Posterior vena cava (tissue), 2 donors: ENCODE data around the gene CLDND2. TPM values are rescaled to one million over a fixed set of nuclear protein-coding genes. Genes with fewer than 3 reads are reported as not detected.

Experiments
- DNase-seq: peaks from one replicate; pipeline ENCODE4 v3.0.0-alpha.2; 2020; ENCODE audit warnings: low spot score
- intact Hi-C, 2 donors: fragments of 100-400 bp; cut with DNase I; formaldehyde crosslinking; loops; one replicate each; pipeline versions ENCODE4 v1.14.1 to v1.14.2; 2022 to 2023
- total RNA-seq, 2 donors: library from RNA; stranded (reverse); fragmentation: NEBNext Ultra II Directional; extraction: Animal tissue kit (Norgen Biotek cat#: 25700); gene quantifications; one replicate each; pipeline ENCODE4 v1.2.1, GENCODE V29; 2021
- donor health status: DM: yes; HTN: yes; CAD: no.
- donor health status: DM: yes; HTN: yes; CAD: no.

Gene CLDND2
- total RNA-seq, 2 donors from 2014 or later = 0.62 to 1.2 TPM

DNA sequence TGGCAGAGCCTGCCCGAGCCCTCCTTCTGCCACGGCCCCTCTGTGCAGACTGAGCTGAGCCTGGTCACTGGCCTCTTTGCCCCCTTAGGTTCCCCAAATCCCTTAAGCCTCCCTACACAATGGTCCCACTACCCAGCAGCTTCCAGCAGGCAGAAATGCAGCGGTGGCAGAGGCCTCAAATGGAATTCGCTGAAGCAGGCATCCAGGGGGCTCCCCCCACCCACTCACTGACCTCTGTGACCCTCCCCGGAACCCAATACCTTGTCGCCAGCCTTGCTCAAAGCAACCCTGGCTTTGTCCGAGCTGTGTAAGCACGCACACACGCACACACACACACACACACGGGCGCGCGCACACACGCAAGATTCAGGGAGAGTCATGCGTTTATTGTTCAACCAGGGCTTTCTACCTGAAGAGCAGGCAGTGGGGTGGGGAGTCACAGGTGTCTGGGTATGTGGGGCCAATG lies 19.2 kb upstream of the CLDND2 start, which contains the start of gene LIM2:
LIM2 (minus strand) TSS at position 51 of the 466 bp plus-strand sequence. CDS start 531 bp downstream, outside the sequence.
- intact Hi-C loops = no loop called here
- DNase-seq = no peak

DNA sequence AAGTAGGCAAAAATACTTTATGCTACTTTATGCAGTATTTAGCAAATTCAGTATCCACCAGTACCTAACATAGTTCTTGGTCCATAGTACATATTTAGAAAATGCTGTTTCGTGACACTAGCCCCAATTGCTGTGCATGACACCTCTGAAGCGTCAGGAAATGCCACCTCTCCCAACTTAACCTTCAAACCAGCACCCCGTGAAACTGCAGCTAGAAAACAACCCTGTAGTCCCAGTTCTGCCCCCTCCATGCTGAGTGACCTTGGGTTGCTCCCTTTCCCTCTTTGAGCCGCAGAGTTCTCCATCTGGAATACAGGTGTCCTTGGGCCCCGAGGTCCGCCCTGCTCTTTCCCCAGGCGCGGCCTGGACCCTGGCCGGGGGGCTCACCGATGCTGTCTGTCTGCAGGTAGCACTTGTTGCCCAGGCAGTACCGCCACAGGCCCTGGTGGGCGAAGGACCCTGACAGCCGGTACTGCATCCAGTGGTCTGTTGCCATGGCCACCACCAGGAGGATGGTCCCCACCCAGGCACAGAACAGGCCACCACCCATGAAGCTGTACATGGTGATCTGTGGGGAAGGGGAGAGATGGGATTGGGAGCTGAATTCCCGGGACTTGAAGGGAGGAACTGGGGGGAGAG lies 18.2 kb upstream of the CLDND2 start:
- DNase-seq = no peak
- intact Hi-C loops = no loop called here

DNA sequence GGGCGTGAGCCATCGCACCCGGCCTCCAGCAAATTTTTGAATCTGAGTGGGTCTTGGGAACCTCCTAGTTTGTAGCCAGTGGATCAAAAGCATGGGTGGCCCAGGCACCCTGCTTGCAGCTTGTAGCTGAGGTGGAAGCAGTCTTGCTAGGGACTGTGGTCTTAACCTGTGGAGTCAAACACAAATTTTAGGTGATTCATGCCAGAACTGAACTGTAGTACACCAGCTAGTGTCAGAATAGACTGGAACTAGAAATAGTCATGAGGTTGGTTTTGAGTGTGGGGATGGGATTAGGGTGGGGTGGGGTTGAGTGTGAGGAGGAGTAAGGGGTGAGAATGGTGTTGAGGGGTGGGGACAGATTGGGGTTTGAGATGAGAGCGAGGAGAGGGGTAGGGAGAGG lies 13.2 kb upstream of the CLDND2 start:
- DNase-seq = no peak
- intact Hi-C loops = no loop called here

DNA sequence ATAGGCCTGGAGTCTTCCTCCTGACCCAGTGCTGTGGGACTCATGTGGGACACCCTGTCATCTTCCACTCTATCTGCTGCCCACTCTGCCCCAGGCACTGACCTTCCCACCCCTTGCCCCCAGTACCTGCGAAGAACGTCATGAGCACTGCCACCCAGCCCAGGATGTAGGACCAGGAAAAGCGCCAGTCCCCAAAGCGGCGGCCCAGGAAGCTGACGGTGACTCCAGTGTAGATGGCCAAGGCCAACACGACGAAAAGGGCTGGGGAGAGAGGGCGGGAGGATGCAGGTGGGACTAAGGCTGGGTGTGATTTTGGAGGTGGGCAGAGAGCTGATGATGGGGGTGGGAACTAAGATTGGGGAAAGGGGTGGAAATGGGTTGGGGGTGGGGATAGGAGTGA lies 11.6 kb upstream of the CLDND2 start:
- intact Hi-C loops = no loop called here
- DNase-seq = no peak

DNA sequence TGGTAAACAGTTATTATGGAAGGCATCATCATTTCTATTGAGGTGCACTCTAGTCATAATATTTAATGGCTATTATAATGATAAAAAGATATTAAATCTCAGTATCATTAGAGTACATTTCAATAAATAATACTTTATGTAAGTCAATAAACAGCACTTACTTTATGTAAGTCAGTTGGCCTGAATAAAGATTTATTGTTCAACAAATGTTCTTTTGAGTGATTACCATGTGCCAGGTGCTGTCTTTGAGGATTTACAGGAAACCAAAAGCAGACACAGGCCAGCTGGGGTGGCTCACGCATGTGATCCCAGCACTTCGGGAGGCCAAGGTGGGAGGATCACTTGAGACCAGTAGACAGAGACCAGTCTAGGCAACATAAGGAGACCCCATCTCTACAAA lies 8.6 kb upstream of the CLDND2 start:
- intact Hi-C loops = no loop called here
- DNase-seq = no peak

- DNase-seq = no peak
These were observed 6.9 kb upstream of the CLDND2 start for GRCh38 chr19:51375504-51376221.

DNA sequence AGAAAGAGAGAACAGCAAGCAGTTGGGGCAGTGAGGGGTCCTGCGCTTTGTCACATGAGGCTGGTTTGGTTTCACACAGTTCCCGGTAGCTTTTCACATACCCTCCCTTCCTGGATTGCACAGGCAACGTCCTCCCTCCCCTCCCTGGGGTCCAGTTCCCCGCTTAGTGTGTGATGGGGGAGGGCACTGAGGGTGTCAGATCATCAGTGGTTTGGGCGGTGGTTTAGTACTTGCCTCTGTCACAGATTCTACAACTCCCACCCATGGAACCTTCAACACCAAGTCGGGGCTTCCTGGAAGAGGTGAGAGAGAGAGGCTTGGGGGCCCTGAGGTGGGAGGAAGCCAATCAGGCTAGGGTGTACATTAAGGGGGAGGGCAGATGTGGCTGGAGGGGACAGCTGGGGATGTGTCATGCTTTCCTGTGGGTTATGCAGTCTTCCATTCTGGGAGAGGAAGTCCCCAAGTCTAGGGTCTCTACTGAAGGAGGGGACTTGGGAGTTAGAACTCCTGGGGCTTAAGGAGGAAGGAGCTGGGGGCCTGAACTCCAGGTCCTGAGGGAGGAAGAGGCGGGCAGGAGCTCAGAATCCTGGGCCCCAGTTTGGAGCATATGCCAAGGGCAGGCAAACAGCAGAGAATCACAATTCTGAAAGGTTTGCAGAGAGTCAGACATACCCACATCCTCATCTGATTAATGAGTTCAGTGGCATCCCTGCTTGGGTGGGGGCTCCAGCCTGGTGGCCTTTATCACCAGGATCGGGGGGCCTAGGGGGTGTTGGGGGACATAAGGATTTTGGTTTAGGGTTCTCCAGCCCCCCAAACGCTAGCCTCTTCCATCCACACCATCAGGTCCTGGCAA lies 4.1 kb upstream of the CLDND2 start, which contains the start of gene NKG7:
NKG7 (minus strand) TSS at position 6 of the 856 bp plus-strand sequence. CDS start 119 bp downstream, outside the sequence.
- intact Hi-C loops = no loop called here
- DNase-seq = no peak

More at GRCh38 chr19:51375504-51376221, 6.9 kb upstream of the CLDND2 start:
- intact Hi-C loops = no loop called here

DNA sequence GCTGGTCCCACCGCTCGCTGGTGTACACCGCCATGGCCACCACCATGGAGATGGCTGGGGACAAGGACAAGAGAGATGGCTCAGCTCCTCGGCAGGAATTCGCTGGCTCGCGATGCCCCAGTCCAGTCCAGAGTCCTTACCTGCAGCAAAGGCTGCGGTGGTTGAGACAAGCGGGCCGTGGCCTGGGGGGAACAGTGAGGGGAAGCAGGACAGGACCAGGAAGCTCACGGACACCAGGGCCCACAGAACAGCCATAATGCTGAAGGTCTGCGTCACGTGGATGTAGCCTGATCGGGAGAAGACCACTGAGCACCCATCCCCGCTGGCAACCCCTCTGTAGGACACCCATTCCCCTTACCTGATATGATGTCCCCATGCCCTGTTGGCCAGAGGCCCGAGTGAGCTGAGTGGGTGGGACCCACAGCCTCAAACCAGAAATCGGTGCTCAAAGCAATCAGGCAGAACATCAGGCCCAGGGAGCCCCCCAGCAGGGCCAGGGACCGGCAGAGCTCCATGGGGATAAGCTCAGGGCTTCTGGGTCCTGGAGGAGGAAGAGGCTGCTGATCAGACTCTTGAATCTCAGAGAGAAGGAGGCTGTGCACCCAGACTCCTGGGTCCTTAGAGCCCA lies 3.3 kb upstream of the CLDND2 start:
- intact Hi-C loops = no loop called here
- DNase-seq = no peak

- no peak for DNase-seq
- intact Hi-C loops = no loop called here
These were observed 2.4 kb upstream of the CLDND2 start for GRCh38 chr19:51371186-51371690.

DNA sequence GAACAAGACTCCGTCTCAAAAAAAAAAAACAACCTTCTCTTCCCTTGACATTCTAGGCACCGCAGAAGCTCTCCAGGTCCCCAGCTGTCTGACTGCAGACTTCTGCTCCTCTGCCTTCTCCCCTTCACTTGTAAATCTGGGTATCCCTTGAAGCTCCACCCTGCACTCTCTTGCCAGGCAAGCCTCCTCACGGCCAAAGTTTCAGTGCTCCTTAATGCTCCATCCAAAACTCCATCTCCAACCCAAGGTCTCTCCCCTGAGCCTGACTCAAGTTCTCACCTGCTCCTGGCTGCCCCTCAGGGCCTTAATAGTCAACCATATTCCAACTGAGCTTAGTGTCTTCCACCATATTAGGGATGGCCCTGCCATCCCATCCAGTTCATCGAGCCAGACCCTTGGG lies 1.4 kb upstream of the CLDND2 start:
- no peak for DNase-seq
- intact Hi-C loops = no loop called here

DNA sequence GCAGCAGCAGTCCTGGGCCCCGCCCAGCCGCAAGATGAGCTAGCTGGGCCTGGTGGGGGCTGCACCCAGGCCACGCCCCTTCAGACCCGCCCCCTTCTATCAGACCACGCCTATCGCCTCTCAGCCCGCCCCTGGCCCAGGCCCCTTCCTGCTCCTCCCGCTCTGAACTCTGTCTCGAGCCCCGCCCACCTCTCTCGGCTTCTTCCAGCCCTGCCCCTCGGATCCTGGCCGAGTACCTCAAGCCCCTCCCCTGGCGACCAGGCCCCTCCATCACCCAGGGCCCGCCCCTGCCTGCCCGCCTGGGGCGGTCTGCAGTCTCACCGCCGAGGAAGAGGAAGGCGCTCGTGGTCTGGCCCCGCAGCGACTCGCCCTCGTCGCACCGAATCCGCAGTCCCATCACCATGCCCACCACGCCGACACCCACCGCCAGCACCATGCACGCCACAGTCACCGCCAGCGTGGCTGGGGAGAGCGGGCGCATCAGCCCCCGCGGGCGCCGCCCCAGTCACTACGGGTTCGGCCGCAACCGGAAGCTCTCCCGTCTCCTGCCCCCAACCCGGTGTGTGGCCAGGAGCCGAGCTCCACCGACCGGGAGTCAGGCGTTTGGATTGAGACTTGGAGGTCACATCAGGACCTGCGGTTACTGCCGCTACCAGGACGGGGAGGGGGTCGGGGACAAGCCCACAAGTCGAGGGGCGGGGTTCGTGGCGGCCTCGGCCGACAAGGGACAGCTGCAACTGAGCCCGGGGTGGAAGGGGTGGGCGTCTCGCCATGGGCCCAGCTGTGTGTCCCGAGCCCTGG lies 1.0 kb downstream of the CLDND2 start:
- peak; percentile 100 for DNase-seq
- intact Hi-C loops = loop anchor here in 1 of 2 donors (2.0 kb wide), 1 partner anchor 27 kb away; no protein-coding TSS in a partner anchor

DNA sequence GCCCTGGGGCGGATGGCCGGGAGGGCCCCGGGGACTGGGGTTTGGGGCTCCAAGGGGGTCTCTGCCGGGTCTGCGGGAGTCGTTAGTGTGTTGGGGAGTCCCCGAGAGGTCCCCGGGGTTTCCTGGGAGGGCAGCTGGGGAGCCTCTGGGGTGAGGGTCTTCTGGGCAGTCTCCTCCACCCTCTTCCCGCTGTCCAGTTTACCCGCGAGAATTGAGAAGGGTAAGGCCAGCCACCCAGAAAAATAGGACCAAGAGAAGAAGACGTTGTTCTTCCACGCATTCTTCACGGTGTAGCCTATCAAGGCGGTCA lies 1.6 kb downstream of the CLDND2 start:
- DNase-seq = no peak
- intact Hi-C loops = loop anchor here in 1 of 2 donors (2.0 kb wide), 1 partner anchor 28 kb away; no protein-coding TSS in a partner anchor

DNA sequence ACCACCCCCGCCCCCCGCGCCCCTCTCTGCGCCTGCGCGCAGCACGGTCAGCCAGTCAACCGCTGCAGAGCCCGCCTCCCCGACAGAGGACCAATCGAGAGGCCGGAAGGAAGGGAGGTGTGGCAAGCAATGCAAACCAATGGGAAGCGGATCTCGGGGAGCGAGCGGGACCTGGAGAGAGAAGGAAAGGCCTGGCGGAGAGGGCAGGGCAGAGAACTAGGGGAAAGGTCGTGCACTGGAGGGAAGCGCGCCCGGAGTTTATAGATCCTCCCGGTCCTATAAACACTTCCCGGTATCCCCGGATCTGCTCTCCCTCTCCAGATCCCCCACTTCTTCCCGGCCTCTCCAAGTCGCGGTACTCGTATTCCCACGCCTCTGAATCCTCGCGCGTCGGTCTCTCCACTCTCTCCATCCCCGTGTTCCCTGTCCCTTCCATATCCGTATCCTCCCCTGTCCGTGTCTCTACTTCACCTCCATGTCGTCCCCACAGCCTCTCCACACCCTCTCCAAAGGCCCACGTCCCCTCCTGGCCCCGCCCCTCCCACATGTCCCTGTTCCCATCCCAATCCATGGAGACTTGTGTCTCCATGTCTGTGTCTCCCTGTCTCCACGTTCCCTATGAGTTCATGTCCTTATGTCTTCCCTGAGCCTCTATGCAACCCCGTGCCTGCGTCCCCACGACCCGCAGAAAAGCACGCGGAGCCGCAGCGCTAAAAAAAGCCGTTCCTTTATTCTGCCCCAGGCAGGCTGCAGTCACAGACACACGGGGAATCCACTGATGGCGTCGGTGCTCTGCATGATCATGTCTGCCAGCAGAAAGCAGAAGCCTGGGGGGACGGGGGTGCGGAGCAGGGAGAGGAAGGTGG lies 2.2 kb downstream of the CLDND2 start:
- intact Hi-C loops = loop anchor here in 1 of 2 donors (2.0 kb wide), 1 partner anchor 28 kb away; no protein-coding TSS in a partner anchor
- peak; percentile 99 for DNase-seq

DNA sequence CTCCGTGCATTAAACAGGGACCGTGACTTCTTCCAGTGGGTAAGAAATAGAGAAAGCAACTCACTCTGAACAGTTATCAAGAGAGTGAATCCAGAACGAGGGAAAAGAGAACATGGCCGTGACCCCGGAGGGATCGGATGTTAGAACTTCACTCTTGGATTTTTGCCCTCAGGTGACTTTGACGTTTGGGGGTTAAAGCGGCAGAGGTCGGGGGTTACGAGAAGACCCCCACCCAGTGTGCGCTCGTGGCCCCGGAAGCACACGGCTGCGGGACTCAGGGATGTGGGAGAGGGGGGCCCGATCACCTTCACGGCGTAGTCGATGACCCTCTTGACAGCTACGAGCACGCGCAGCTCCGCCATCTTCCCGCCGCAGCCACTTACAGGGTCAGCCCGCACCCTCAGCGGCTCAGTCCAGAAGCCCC lies 2.8 kb downstream of the CLDND2 start, which contains the start of gene ETFB:
ETFB (minus strand) TSS at position 424 of the 424 bp plus-strand sequence; CDS start at position 362, 62 bp downstream.
- no peak for DNase-seq

DNA sequence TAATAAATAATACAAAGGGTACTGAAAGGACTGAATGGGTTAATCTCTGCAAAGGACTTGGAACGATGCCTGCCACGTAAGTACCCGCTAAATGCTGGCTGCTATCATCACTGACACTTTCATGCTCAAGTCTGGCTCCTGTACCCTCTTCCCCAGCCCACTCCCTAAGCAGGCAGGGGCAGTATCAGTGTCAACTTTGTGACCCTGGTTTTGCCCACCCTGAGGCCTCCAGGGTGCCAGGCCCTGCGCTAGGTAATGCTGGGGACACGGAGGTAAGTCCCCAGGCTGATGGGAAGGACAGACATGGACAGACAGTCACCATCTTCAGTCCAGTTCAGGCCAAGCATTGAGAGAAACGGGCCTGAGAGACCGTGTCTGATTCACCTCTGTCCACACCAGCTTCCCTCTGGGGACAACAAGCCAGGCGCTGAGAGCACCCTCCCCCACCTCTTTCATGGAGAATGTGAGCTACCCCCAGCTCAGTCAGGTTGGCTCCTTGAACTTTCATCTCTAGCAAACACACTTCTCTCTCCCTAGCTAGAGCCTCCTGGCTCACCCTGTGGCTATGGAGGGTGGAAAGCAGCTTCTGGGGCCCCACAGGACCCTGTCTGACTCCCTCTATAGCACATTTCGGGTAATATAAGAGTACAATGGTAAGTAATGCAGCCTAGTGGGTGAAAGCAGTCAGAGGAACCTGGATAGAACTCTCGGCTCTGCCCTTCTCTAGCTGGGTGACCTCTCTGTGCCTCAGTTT lies 3.4 kb downstream of the CLDND2 start:
- intact Hi-C loops = no loop called here
- no peak for DNase-seq

More for the DNA sequence above, 2.8 kb downstream of the CLDND2 start, which contains the start of gene ETFB:
- intact Hi-C loops = loop anchor here in 1 of 2 donors (2.0 kb wide), 1 partner anchor 29 kb away; no protein-coding TSS in a partner anchor
